ENCODE measurements around the gene CCT5.

DNA sequence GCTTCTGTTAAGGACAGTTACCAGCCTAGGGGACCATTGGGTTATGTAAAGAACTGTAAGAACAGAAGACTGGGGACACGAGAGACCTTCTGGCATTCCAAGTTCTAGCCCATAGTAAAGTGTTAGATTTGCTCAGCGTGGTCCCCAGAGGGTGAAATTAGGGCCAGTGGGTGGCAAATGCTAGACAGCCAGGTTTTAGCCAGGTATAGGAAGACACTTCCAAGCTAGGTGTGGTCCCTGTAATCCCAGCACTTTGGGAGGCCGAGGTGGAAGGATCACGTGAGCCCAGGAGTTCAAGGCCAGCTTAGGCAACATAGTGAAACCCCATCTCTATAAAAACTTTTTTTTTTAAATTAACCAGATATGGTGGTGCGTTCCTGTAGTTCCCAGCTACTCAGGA is 34.7 kb upstream of the CCT5 start:
- no peak for TF ChIP-seq POLR2AphosphoS5 (IDR thresholded peaks at IDR 0.05)
- TF ChIP-seq, protein P1, sequence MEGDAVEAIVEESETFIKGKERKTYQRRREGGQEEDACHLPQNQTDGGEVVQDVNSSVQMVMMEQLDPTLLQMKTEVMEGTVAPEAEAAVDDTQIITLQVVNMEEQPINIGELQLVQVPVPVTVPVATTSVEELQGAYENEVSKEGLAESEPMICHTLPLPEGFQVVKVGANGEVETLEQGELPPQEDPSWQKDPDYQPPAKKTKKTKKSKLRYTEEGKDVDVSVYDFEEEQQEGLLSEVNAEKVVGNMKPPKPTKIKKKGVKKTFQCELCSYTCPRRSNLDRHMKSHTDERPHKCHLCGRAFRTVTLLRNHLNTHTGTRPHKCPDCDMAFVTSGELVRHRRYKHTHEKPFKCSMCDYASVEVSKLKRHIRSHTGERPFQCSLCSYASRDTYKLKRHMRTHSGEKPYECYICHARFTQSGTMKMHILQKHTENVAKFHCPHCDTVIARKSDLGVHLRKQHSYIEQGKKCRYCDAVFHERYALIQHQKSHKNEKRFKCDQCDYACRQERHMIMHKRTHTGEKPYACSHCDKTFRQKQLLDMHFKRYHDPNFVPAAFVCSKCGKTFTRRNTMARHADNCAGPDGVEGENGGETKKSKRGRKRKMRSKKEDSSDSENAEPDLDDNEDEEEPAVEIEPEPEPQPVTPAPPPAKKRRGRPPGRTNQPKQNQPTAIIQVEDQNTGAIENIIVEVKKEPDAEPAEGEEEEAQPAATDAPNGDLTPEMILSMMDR (IDR thresholded peaks at IDR 0.05): no peak

Data from esophagus muscularis mucosa (tissue), 3 donors.